Parathyroid adenoma (tissue), 2 donors: ENCODE measurements around the gene ATP6V0C.

Experiments used
- H2AFZ ChIP-seq: fragments of 300-600 bp; sonication (generic); one replicate; pipeline ENCODE4 v1.7.0; 2017; ENCODE audit warnings: antibody characterized with exemption, mild to moderate bottlenecking
- H3K27ac ChIP-seq: fragments of 300-600 bp; sonication (generic); one replicate; pipeline ENCODE4 v1.7.0; 2017
- H3K27me3 ChIP-seq: fragments of 300-600 bp; sonication (generic); one replicate; pipeline ENCODE4 v1.7.0; 2017; ENCODE audit warnings: low read length; ENCODE audit not compliant: control insufficient read depth, insufficient read depth
- H3K36me3 ChIP-seq: fragments of 300-600 bp; sonication (generic); one replicate; pipeline ENCODE4 v1.7.0; 2017; ENCODE audit warnings: low read length; ENCODE audit not compliant: control insufficient read depth, insufficient read depth
- H3K4me1 ChIP-seq: fragments of 300-600 bp; sonication (generic); one replicate; pipeline ENCODE4 v1.7.0; 2017; ENCODE audit warnings: control low read depth
- H3K4me2 ChIP-seq: fragments of 300-600 bp; sonication (generic); one replicate; pipeline ENCODE4 v1.7.0; 2017; ENCODE audit warnings: low read length
- H3K4me3 ChIP-seq: fragments of 300-600 bp; sonication (generic); one replicate; pipeline ENCODE4 v1.7.0; 2017; ENCODE audit warnings: low read depth, low read length
- H3K79me2 ChIP-seq: fragments of 300-600 bp; sonication (generic); one replicate; pipeline ENCODE4 v1.7.0; 2017; ENCODE audit warnings: control low read depth
- H3K9ac ChIP-seq: fragments of 300-600 bp; sonication (generic); one replicate; pipeline ENCODE4 v1.7.0; 2017; ENCODE audit warnings: mild to moderate bottlenecking
- H3K9me3 ChIP-seq: fragments of 300-600 bp; sonication (generic); one replicate; pipeline ENCODE4 v1.7.0; 2017; ENCODE audit warnings: low read length; ENCODE audit not compliant: control insufficient read depth
- CTCF ChIP-seq: fragments of 300-600 bp; sonication (generic); IDR thresholded peaks from one replicate; pipeline ENCODE4 v1.7.0; 2017; ENCODE audit warnings: antibody characterized with exemption, mild to moderate bottlenecking
- donor health status: primary hyperparathyroidism.

The ATP6V0C gene

GRCh38 chr16:2527071-2527783 lies 13.5 kb downstream of the ATP6V0C start:
- Histone ChIP-seq H3K9ac (no peak overlapping the region), H2AFZ (no peak overlapping the region), H3K36me3 (no peaks in the 10 kb centered on the region), H3K9me3 (no peaks in the 10 kb centered on the region), H3K4me3 (no peak overlapping the region), H3K27me3 (no peaks in the 10 kb centered on the region), H3K4me2 (no peak overlapping the region), H3K4me1 (peaks cover 3% of the 10 kb centered on the region), H3K27ac (no peak overlapping the region), H3K79me2 (peaks cover 3% of the 10 kb centered on the region)
- no peak for TF ChIP-seq CTCF

- H3K79me2 ChIP-seq: peaks cover 3% of the 10 kb centered on the region
- peaks cover 3% of the 10 kb centered on the region for H3K4me1 ChIP-seq
- no peak overlapping the region for H3K9ac ChIP-seq
- no peaks in the 10 kb centered on the region for H3K9me3 ChIP-seq
- no peak for TF ChIP-seq CTCF
- H3K4me2 ChIP-seq: no peak overlapping the region
- no peak overlapping the region for H3K4me3 ChIP-seq
- no peak overlapping the region for H3K27ac ChIP-seq
- no peak overlapping the region for H2AFZ ChIP-seq
- no peaks in the 10 kb centered on the region for H3K36me3 ChIP-seq
- H3K27me3 ChIP-seq: no peaks in the 10 kb centered on the region
Measured at GRCh38 chr16:2527784-2528100, 14.0 kb downstream of the ATP6V0C start.

- TF ChIP-seq CTCF: no peak
- Histone ChIP-seq H2AFZ (no peak overlapping the region), H3K27me3 (no peaks in the 10 kb centered on the region), H3K9me3 (no peaks in the 10 kb centered on the region), H3K36me3 (no peaks in the 10 kb centered on the region), H3K4me2 (no peak overlapping the region), H3K9ac (no peak overlapping the region), H3K79me2 (peaks cover 3% of the 10 kb centered on the region), H3K4me3 (no peak overlapping the region), H3K4me1 (peaks cover 3% of the 10 kb centered on the region), H3K27ac (no peak overlapping the region)
Measured at GRCh38 chr16:2528161-2529060, 14.7 kb downstream of the ATP6V0C start.

GRCh38 chr16:2529061-2529931 lies 15.5 kb downstream of the ATP6V0C start:
- H3K4me1 ChIP-seq: peaks cover 3% of the 10 kb centered on the region
- H3K27ac ChIP-seq: no peak overlapping the region
- H3K36me3 ChIP-seq: no peaks in the 10 kb centered on the region
- no peaks in the 10 kb centered on the region for H3K9me3 ChIP-seq
- no peak overlapping the region for H3K4me3 ChIP-seq
- no peak overlapping the region for H2AFZ ChIP-seq
- no peak for TF ChIP-seq CTCF
- H3K27me3 ChIP-seq: no peaks in the 10 kb centered on the region
- H3K9ac ChIP-seq: no peak overlapping the region
- peaks cover 3% of the 10 kb centered on the region for H3K79me2 ChIP-seq
- H3K4me2 ChIP-seq: no peak overlapping the region
